HEK293 (cell line): Measurements from ENCODE around the gene GLT1D1.

Experiments
- GLIS1 ChIP-seq: fragments of 450-650 bp; formaldehyde crosslinking; IDR thresholded peaks from 2 replicates; pipeline ENCODE4 v1.5.1; 2016; ENCODE audit warnings: missing biosample characterization, missing genetic modification characterization
- ZBTB1 ChIP-seq: fragments of 450-650 bp; formaldehyde crosslinking; IDR thresholded peaks from 2 replicates; pipeline ENCODE4 v1.5.1; 2016; ENCODE audit warnings: missing biosample characterization, missing genetic modification characterization
- ZBTB20 ChIP-seq: fragments of 450-650 bp; formaldehyde crosslinking; IDR thresholded peaks from 2 replicates; pipeline ENCODE4 v1.5.1; 2016; ENCODE audit warnings: missing biosample characterization, missing genetic modification characterization
- ZBTB48 ChIP-seq: fragments of 450-650 bp; formaldehyde crosslinking; IDR thresholded peaks from 2 replicates; pipeline ENCODE4 v1.5.1; 2016; ENCODE audit warnings: missing biosample characterization, missing genetic modification characterization
- ZNF138 ChIP-seq: fragments of 450-650 bp; formaldehyde crosslinking; IDR thresholded peaks from 2 replicates; pipeline ENCODE4 v1.5.1; 2016; ENCODE audit warnings: missing biosample characterization, missing genetic modification characterization, borderline replicate concordance
- ZNF146 ChIP-seq: fragments of 450-650 bp; formaldehyde crosslinking; IDR thresholded peaks from 2 replicates; pipeline ENCODE4 v1.5.1; 2016; ENCODE audit warnings: missing biosample characterization, missing genetic modification characterization
- ZNF416 ChIP-seq: fragments of 450-650 bp; formaldehyde crosslinking; IDR thresholded peaks from 2 replicates; pipeline ENCODE4 v1.5.1; 2016; ENCODE audit warnings: missing biosample characterization, missing genetic modification characterization
- ZNF792 ChIP-seq: fragments of 450-650 bp; formaldehyde crosslinking; IDR thresholded peaks from 2 replicates; pipeline ENCODE4 v1.5.1; 2016; ENCODE audit warnings: missing biosample characterization, missing genetic modification characterization
- TF ChIP-seq, protein P1 (sequence below): fragments of 450-650 bp; formaldehyde crosslinking; IDR thresholded peaks from 2 replicates; pipeline ENCODE4 v1.5.1; 2016; ENCODE audit warnings: missing biosample characterization, missing genetic modification characterization
- TF ChIP-seq, protein P2 (sequence below): fragments of 450-650 bp; formaldehyde crosslinking; IDR thresholded peaks from 2 replicates; pipeline ENCODE4; 2016; ENCODE audit warnings: missing biosample characterization, missing genetic modification characterization
- TF ChIP-seq, protein P3 (sequence below): fragments of 450-650 bp; formaldehyde crosslinking; IDR thresholded peaks from 2 replicates; pipeline ENCODE4 v1.5.1; 2016; ENCODE audit warnings: missing biosample characterization, missing genetic modification characterization
- TF ChIP-seq, protein P4 (sequence below): fragments of 450-650 bp; formaldehyde crosslinking; IDR thresholded peaks from 2 replicates; pipeline ENCODE4 v1.5.1; 2016; ENCODE audit warnings: missing biosample characterization, missing genetic modification characterization
- TF ChIP-seq, protein P5 (sequence below): fragments of 450-650 bp; formaldehyde crosslinking; IDR thresholded peaks from 2 replicates; pipeline ENCODE4 v1.5.1; 2016; ENCODE audit warnings: missing biosample characterization, missing genetic modification characterization, low read depth

DNA sequence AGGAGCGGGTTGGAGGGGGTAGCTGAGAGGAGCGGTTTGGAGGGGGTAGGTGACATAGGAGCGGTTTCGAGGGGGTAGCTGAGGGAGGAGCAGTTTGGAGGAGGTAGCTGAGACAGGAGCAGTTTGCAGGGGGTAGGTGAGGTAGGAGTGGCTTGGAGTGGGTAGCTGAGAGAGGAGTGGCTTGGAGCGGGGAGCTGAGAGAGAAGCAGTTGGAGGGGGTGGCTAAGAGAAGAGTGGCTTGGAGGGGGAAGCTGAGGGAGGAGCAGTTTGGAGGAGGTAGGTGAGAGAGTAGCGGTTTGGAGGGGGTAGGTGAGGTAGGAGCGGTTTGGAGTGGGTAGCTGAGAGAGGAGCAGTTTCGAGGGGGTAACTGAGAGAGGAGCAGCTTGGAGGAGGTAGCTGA lies 152.1 kb downstream of the GLT1D1 start:
- TF ChIP-seq, protein P1, sequence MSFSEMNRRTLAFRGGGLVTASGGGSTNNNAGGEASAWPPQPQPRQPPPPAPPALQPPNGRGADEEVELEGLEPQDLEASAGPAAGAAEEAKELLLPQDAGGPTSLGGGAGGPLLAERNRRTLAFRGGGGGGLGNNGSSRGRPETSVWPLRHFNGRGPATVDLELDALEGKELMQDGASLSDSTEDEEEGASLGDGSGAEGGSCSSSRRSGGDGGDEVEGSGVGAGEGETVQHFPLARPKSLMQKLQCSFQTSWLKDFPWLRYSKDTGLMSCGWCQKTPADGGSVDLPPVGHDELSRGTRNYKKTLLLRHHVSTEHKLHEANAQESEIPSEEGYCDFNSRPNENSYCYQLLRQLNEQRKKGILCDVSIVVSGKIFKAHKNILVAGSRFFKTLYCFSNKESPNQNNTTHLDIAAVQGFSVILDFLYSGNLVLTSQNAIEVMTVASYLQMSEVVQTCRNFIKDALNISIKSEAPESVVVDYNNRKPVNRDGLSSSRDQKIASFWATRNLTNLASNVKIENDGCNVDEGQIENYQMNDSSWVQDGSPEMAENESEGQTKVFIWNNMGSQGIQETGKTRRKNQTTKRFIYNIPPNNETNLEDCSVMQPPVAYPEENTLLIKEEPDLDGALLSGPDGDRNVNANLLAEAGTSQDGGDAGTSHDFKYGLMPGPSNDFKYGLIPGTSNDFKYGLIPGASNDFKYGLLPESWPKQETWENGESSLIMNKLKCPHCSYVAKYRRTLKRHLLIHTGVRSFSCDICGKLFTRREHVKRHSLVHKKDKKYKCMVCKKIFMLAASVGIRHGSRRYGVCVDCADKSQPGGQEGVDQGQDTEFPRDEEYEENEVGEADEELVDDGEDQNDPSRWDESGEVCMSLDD (tag by site-specific recombination) = no peak
- TF ChIP-seq, protein P2, sequence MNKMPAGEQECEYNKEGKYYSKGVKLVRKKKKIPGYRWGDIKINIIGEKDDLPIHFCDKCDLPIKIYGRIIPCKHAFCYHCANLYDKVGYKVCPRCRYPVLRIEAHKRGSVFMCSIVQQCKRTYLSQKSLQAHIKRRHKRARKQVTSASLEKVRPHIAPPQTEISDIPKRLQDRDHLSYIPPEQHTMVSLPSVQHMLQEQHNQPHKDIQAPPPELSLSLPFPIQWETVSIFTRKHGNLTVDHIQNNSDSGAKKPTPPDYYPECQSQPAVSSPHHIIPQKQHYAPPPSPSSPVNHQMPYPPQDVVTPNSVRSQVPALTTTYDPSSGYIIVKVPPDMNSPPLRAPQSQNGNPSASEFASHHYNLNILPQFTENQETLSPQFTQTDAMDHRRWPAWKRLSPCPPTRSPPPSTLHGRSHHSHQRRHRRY (tag by site-specific recombination) = no peak
- TF ChIP-seq, protein P3, sequence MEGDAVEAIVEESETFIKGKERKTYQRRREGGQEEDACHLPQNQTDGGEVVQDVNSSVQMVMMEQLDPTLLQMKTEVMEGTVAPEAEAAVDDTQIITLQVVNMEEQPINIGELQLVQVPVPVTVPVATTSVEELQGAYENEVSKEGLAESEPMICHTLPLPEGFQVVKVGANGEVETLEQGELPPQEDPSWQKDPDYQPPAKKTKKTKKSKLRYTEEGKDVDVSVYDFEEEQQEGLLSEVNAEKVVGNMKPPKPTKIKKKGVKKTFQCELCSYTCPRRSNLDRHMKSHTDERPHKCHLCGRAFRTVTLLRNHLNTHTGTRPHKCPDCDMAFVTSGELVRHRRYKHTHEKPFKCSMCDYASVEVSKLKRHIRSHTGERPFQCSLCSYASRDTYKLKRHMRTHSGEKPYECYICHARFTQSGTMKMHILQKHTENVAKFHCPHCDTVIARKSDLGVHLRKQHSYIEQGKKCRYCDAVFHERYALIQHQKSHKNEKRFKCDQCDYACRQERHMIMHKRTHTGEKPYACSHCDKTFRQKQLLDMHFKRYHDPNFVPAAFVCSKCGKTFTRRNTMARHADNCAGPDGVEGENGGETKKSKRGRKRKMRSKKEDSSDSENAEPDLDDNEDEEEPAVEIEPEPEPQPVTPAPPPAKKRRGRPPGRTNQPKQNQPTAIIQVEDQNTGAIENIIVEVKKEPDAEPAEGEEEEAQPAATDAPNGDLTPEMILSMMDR (tag by site-specific recombination) = no peak
- TF ChIP-seq ZBTB48 (tag by site-specific recombination) = no peak
- TF ChIP-seq ZNF416 (tag by site-specific recombination) = no peak
- no peak for TF ChIP-seq ZNF138 (tag by site-specific recombination)
- TF ChIP-seq ZBTB20 (tag by site-specific recombination) = no peak
- no peak for TF ChIP-seq GLIS1 (tag by site-specific recombination)
- TF ChIP-seq, protein P4, sequence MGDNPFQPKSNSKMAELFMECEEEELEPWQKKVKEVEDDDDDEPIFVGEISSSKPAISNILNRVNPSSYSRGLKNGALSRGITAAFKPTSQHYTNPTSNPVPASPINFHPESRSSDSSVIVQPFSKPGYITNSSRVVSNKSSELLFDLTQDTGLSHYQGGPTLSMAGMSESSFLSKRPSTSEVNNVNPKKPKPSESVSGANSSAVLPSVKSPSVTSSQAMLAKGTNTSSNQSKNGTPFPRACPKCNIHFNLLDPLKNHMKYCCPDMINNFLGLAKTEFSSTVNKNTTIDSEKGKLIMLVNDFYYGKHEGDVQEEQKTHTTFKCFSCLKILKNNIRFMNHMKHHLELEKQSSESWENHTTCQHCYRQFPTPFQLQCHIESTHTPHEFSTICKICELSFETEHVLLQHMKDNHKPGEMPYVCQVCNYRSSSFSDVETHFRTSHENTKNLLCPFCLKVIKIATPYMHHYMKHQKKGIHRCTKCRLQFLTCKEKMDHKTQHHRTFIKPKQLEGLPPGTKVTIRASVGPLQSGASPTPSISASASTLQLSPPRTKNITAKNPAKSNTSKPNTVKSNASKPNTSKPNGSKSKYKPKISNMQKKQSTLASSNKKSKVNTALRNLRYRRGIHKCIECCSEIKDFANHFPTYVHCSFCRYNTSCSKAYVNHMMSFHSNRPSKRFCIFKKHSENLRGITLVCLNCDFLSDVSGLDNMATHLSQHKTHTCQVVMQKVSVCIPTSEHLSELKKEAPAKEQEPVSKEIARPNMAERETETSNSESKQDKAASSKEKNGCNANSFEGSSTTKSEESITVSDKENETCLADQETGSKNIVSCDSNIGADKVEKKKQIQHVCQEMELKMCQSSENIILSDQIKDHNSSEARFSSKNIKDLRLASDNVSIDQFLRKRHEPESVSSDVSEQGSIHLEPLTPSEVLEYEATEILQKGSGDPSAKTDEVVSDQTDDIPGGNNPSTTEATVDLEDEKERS (tag by site-specific recombination) = no peak
- no peak for TF ChIP-seq ZNF792 (tag by site-specific recombination)
- TF ChIP-seq ZBTB1 (tag by site-specific recombination) = no peak
- TF ChIP-seq, protein P5, sequence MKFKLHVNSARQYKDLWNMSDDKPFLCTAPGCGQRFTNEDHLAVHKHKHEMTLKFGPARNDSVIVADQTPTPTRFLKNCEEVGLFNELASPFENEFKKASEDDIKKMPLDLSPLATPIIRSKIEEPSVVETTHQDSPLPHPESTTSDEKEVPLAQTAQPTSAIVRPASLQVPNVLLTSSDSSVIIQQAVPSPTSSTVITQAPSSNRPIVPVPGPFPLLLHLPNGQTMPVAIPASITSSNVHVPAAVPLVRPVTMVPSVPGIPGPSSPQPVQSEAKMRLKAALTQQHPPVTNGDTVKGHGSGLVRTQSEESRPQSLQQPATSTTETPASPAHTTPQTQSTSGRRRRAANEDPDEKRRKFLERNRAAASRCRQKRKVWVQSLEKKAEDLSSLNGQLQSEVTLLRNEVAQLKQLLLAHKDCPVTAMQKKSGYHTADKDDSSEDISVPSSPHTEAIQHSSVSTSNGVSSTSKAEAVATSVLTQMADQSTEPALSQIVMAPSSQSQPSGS (tag by site-specific recombination) = no peak
- no peak for TF ChIP-seq ZNF146
